Stimulated activated memory B cell treated with anti-CD40 and anti-IgM and Interleukin-4, amounts not matched to agents 10 μg/mL and 1 μg/mL and 100 μg/mL, for 72 hours (primary cell): ENCODE data around the gene PTPRA.

Experiments
- ATAC-seq: fragments of 150-1000 bp; cut with Tn5 transposase; 2 replicates; pipeline ENCODE4 v1.10.0; 2021
- H3K27ac Mint-ChIP-seq: one replicate; pipeline ENCODE4 v1.8.0; 2022; ENCODE audit warnings: mild to moderate bottlenecking, mixed read lengths
- H3K27me3 Mint-ChIP-seq: one replicate; pipeline ENCODE4 v1.8.0; 2022; ENCODE audit warnings: mixed read lengths
- H3K36me3 Mint-ChIP-seq: one replicate; pipeline ENCODE4 v1.8.0; 2022; ENCODE audit warnings: mixed read lengths
- H3K4me1 Mint-ChIP-seq: one replicate; pipeline ENCODE4 v1.8.0; 2022; ENCODE audit warnings: mixed read lengths
- H3K4me3 Mint-ChIP-seq: one replicate; pipeline ENCODE4 v1.8.0; 2022; ENCODE audit warnings: mild to moderate bottlenecking, moderate library complexity, mixed read lengths
- H3K9me3 Mint-ChIP-seq: one replicate; pipeline ENCODE4 v1.8.0; 2022; ENCODE audit warnings: mixed read lengths

Gene PTPRA

DNA sequence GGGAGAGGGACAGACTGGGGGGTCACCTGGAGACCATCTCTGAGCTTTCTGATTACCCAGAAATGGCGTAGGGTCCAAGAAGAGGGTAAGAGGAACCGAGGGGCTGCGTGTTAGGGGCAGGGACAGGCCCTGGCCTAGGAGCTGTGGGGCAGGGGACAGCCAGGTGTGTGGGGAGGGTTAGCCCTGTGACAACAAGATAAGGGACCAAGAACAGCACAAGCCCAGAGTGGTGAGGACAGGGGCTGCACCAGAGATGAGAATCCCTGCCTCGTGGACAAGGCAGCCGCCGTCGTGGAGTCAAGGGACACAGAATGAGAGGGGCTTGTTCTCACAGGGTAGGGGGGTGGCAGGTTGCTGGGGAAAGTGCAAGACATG is 211.7 kb downstream of the PTPRA start:
- Mint-ChIP-seq H3K36me3 (no peaks in the 10 kb centered on the region), H3K27ac (no peak overlapping the region), H3K4me3 (no peak overlapping the region), H3K9me3 (no peaks in the 10 kb centered on the region), H3K4me1 (peaks cover 13% of the 10 kb centered on the region), H3K27me3 (peaks cover 61% of the 10 kb centered on the region)
- ATAC-seq = no peak

- Mint-ChIP-seq H3K9me3 (no peaks in the 10 kb centered on the region), H3K27ac (no peak overlapping the region), H3K4me3 (no peak overlapping the region), H3K36me3 (no peaks in the 10 kb centered on the region), H3K27me3 (peaks cover 61% of the 10 kb centered on the region), H3K4me1 (peaks cover 13% of the 10 kb centered on the region)
- ATAC-seq = no peak
Observed at GRCh38 chr20:3085571-3086072, 212.3 kb downstream of the PTPRA start.

- ATAC-seq = no peak
- peaks cover 19% of the 10 kb centered on the region for H3K4me1 Mint-ChIP-seq
- peaks cover 51% of the 10 kb centered on the region for H3K27me3 Mint-ChIP-seq
- no peak overlapping the region for H3K27ac Mint-ChIP-seq
- H3K36me3 Mint-ChIP-seq = no peaks in the 10 kb centered on the region
- no peak overlapping the region for H3K4me3 Mint-ChIP-seq
- no peaks in the 10 kb centered on the region for H3K9me3 Mint-ChIP-seq
Observed at GRCh38 chr20:3088031-3088430, 214.8 kb downstream of the PTPRA start.
